B cell (primary cell): ENCODE results near the gene NPRL2. TPM values are rescaled to one million over a fixed set of nuclear protein-coding genes. Genes with fewer than 3 reads are reported as not detected.

ENCODE experiments used
- ATAC-seq: fragments of 200-7000 bp; cut with Tn5 transposase; one replicate; pipeline ENCODE4 v1.10.0; 2021; ENCODE audit warnings: low read depth, mild to moderate bottlenecking, moderate number of reproducible peaks, moderate library complexity
- CTCF ChIA-PET: fragments of 350-600 bp; sonication (Branson Sonifier 250); formaldehyde crosslinking; loops from one replicate; lab custom pipeline; 2021; ENCODE audit warnings: antibody characterized with exemption, inconsistent platforms; lab: Charles Lee
- POLR2A ChIA-PET: fragments of 350-600 bp; sonication (Branson Sonifier 250); formaldehyde crosslinking; loops from one replicate; lab custom pipeline; 2021; ENCODE audit warnings: antibody characterized with exemption; lab: Charles Lee
- DNase-seq: peaks from one replicate; pipeline ENCODE4 v3.0.0; 2013
- H2AFZ ChIP-seq: 2 replicates; pipeline ENCODE4 v1.6.1; 2012; ENCODE audit warnings: mild to moderate bottlenecking, low read depth, low read length; ENCODE audit not compliant: insufficient read depth, poor library complexity, severe bottlenecking
- H3K27ac ChIP-seq, 2 donors: 1 replicate in 1 of 2; 2 replicates in 1 of 2; pipeline ENCODE4 v1.5.1; 2012 to 2013; ENCODE audit warnings: low read length in 2 of 2, mild to moderate bottlenecking in 2 of 2, moderate library complexity in 1 of 2
- H3K27me3 ChIP-seq, 4 experiments: fragments of 200-600 bp in 1 of 4; sonication (generic) in 1 of 4; replicated peaks in 1 of 4; 1 replicate in 2 of 4; 2 replicates in 2 of 4; pipeline versions ENCODE4 v1.6.1 to v1.7.0; 2013 to 2016; ENCODE audit warnings: low read length in 3 of 4, mild to moderate bottlenecking in 2 of 4, mixed read lengths in 1 of 4, moderate library complexity in 1 of 4; ENCODE audit not compliant: insufficient read depth in 4 of 4, control insufficient read depth in 3 of 4; ENCODE audit errors: control extremely low read depth in 1 of 4
- H3K36me3 ChIP-seq, 2 experiments: replicated peaks in 1 of 2; 1 replicate in 1 of 2; 2 replicates in 1 of 2; pipeline versions ENCODE4 v1.6.1 to v1.7.1; 2013; ENCODE audit warnings: low read length in 1 of 2; ENCODE audit not compliant: insufficient read depth in 2 of 2, control insufficient read depth in 1 of 2; ENCODE audit errors: control extremely low read depth in 1 of 2, extremely low read depth in 1 of 2
- H3K4me1 ChIP-seq, 2 donors: fragments of 200-600 bp in 1 of 2; sonication (generic) in 1 of 2; 1 replicate in 1 of 2; 2 replicates in 1 of 2; pipeline versions ENCODE4 v1.5.1 to v1.6.1; 2013 to 2017; ENCODE audit warnings: low read length in 2 of 2; ENCODE audit not compliant: control insufficient read depth in 2 of 2, insufficient read depth in 2 of 2
- H3K4me2 ChIP-seq: replicated peaks from 2 replicates; pipeline ENCODE3; 2012; ENCODE audit warnings: mild to moderate bottlenecking, low read depth, low read length; ENCODE audit not compliant: poor library complexity, severe bottlenecking
- H3K4me3 ChIP-seq, 5 experiments: fragments of 200-600 bp in 1 of 5; sonication (generic) in 1 of 5; 1 replicate in 3 of 5; 2 replicates in 2 of 5; pipeline versions ENCODE4 v1.5.1 to v1.7.0; 2011 to 2016; ENCODE audit warnings: low read length in 4 of 5, mild to moderate bottlenecking in 4 of 5, low read depth in 2 of 5, control low read depth in 1 of 5, moderate library complexity in 1 of 5; ENCODE audit not compliant: insufficient read depth in 1 of 5; ENCODE audit errors: control extremely low read depth in 1 of 5, extremely low read depth in 1 of 5
- H3K79me2 ChIP-seq: fragments of 200-600 bp; sonication (generic); one replicate; pipeline ENCODE4 v1.6.0; 2016; ENCODE audit warnings: low read length; ENCODE audit not compliant: control insufficient read depth, insufficient read depth
- H3K9ac ChIP-seq: fragments of 200-600 bp; sonication (generic); 2 replicates; pipeline ENCODE4 v1.6.1; 2017; ENCODE audit warnings: mild to moderate bottlenecking, low read length, moderate library complexity
- H3K9me3 ChIP-seq, 3 donors: one replicate each; pipeline versions ENCODE4 v1.6.1 to v1.7.1; 2013; ENCODE audit warnings: low read length in 2 of 3; ENCODE audit not compliant: control insufficient read depth in 2 of 3, insufficient read depth in 1 of 3; ENCODE audit errors: control extremely low read depth in 1 of 3
- H4K20me1 ChIP-seq: 2 replicates; pipeline ENCODE4 v1.6.0; 2012; ENCODE audit warnings: mild to moderate bottlenecking, low read length; ENCODE audit not compliant: insufficient read depth, control insufficient read depth, poor library complexity, severe bottlenecking
- H3K27ac Mint-ChIP-seq: one replicate; pipeline ENCODE4 v1.8.0; 2021; ENCODE audit warnings: mixed read lengths
- H3K27me3 Mint-ChIP-seq: one replicate; pipeline ENCODE4 v1.8.0; 2021; ENCODE audit warnings: mixed read lengths
- H3K4me1 Mint-ChIP-seq: one replicate; pipeline ENCODE4 v1.8.0; 2021; ENCODE audit warnings: mixed read lengths
- H3K4me3 Mint-ChIP-seq: one replicate; pipeline ENCODE4 v1.8.0; 2021; ENCODE audit warnings: mixed read lengths
- H3K9me3 Mint-ChIP-seq: one replicate; pipeline ENCODE4 v1.8.0; 2022; ENCODE audit warnings: mixed read lengths; ENCODE audit not compliant: insufficient read depth
- EZH2 ChIP-seq: IDR thresholded peaks from 2 replicates; pipeline ENCODE4 v1.6.1; 2012; ENCODE audit warnings: borderline replicate concordance, low read depth, mild to moderate bottlenecking, moderate library complexity, low read length; ENCODE audit not compliant: insufficient read depth, poor library complexity, severe bottlenecking
- WGBS: methylation state at CpG from one replicate; pipeline ENCODE4 v1.1.5; 2013; ENCODE audit warnings: missing lambda C conversion rate; ENCODE audit not compliant: insufficient coverage; 5-methylcytosine and 5-hydroxymethylcytosine counted together
- intact Hi-C: fragments of 100-400 bp; cut with micrococcal nuclease; formaldehyde crosslinking; loops from one replicate; pipeline ENCODE4 v1.10.0; 2022
- polyA plus RNA-seq: library from polyadenylated mRNA; depleted of rRNA; stranded (reverse); fragments of >200 nt; gene quantifications from 2 replicates; pipeline ENCODE4 v1.2.3, GENCODE V29; 2012
- total RNA-seq, 2 donors: library from RNA; stranded (reverse); fragments of 120-200 nt in 1 of 2; gene quantifications; 1 replicate in 1 of 2; 2 replicates in 1 of 2; pipeline versions ENCODE4 v1.2.3 to v1.2.4, GENCODE V29; 2013 to 2022
- TF ChIP-seq, protein P1 (sequence below): fragments of 200-600 bp; IDR thresholded peaks from one replicate; pipeline ENCODE4 v1.8.0; 2022; ENCODE audit warnings: antibody characterized with exemption, mild to moderate bottlenecking

Gene NPRL2
- total and polyA plus RNA-seq, 2 donors (not counting 1 experiment from before 2014, with no cell fraction given): 31.3 to 64.6 TPM

DNA sequence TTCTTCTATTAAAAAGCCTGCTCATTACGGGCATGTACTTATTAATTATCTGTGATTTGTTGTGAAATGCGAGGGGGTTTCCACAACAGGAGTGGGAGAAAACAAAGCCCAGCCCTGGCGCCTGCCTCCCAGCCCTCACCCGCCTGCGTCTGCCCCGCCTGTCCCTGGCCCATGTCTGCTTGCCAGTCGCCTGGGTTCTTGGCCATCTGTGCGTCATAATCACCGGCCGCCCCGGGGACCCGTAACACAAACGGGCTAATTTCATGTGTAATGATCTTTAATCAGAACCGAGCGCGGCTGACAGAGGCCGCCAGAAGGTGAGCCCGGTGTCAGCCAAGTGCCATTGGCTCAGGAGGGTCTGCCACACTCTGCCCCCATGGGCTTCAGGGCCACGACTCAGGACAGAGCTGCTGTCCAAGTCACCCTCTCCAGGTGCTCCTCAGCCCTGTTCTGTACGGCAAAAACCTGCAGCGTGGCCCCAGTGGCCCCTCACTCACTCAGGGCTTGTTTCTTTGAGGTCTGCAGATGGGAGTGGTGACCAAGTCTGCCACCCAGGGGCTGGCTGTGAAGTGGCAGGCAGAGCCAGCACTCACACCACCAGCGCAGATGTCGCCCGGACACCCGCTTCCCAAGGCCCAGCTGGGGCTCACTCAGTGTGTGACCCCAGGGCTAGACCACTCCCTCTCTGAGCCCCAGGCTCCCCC lies 37.6 kb upstream of the NPRL2 start:
- Mint-ChIP-seq H3K27me3 (peaks cover 12% of the 10 kb centered on the region), H3K4me3 (no peak overlapping the region), H3K4me1 (no peaks in the 10 kb centered on the region), H3K27ac (no peak overlapping the region), H3K9me3 (no peaks in the 10 kb centered on the region)
- Histone ChIP-seq H3K27ac (no peak overlapping the region), H3K36me3 (no peaks in the 10 kb centered on the region), H3K4me3 (no peak overlapping the region), H2AFZ (no peak overlapping the region), H3K9ac (no peak overlapping the region), H3K4me2 (no peak overlapping the region), H3K79me2 (no peaks in the 10 kb centered on the region), H3K4me1 (no peaks in the 10 kb centered on the region), H3K27me3 (no peaks in the 10 kb centered on the region), H4K20me1 (no peaks in the 10 kb centered on the region), H3K9me3 (no peaks in the 10 kb centered on the region)
- intact Hi-C loops: no loop called here
- DNase-seq (no peak), ATAC-seq (no peak)
- ChIA-PET POLR2A (no interaction called here), CTCF (interaction anchor here (0.7 kb wide), 1 partner anchor 41 kb away, joined by 3 read pairs; no protein-coding TSS in a partner anchor)
- 84% methylated on average over 24 of the region's 25 CpGs for WGBS
- TF ChIP-seq EZH2: no peak
- TF ChIP-seq, protein P1, sequence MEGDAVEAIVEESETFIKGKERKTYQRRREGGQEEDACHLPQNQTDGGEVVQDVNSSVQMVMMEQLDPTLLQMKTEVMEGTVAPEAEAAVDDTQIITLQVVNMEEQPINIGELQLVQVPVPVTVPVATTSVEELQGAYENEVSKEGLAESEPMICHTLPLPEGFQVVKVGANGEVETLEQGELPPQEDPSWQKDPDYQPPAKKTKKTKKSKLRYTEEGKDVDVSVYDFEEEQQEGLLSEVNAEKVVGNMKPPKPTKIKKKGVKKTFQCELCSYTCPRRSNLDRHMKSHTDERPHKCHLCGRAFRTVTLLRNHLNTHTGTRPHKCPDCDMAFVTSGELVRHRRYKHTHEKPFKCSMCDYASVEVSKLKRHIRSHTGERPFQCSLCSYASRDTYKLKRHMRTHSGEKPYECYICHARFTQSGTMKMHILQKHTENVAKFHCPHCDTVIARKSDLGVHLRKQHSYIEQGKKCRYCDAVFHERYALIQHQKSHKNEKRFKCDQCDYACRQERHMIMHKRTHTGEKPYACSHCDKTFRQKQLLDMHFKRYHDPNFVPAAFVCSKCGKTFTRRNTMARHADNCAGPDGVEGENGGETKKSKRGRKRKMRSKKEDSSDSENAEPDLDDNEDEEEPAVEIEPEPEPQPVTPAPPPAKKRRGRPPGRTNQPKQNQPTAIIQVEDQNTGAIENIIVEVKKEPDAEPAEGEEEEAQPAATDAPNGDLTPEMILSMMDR: no peak

DNA sequence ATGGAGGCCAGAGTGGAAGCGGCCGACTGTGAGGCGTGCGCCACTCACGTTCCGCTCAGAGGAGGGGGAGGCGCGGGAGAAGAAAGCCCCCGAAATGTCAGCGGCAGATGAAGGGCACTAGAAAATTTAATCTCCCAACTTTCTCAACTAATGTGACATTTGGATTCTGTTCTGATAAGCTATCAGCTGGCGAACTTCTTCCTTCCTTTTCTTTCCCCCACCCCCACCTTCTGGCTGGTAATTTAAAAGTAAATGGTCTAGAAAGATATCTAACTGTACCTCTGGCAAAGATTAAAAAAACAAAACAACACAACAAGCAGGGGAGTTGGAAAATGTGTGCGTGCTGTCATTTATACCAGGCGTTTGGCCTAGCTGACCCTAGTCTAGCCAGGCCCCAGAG lies 35.2 kb upstream of the NPRL2 start:
- Histone ChIP-seq H3K36me3 (no peaks in the 10 kb centered on the region), H4K20me1 (no peaks in the 10 kb centered on the region), H3K79me2 (no peaks in the 10 kb centered on the region), H3K4me2 (no peak overlapping the region), H3K9me3 (no peaks in the 10 kb centered on the region), H3K4me1 (no peaks in the 10 kb centered on the region), H2AFZ (no peak overlapping the region), H3K9ac (no peak overlapping the region), H3K27ac (no peak overlapping the region), H3K27me3 (no peaks in the 10 kb centered on the region), H3K4me3 (no peak overlapping the region)
- intact Hi-C loops: no loop called here
- H3K27me3 Mint-ChIP-seq: peaks cover 12% of the 10 kb centered on the region
- ATAC-seq (no peak), DNase-seq (no peak)
- no peaks in the 10 kb centered on the region for H3K9me3 Mint-ChIP-seq
- TF ChIP-seq EZH2: no peak
- TF ChIP-seq, protein P1: no peak
- H3K4me3 Mint-ChIP-seq: no peak overlapping the region
- 59% methylated on average over 6 of the region's 13 CpGs for WGBS
- no peak overlapping the region for H3K27ac Mint-ChIP-seq
- CTCF ChIA-PET: no interaction called here
- POLR2A ChIA-PET: no interaction called here
- H3K4me1 Mint-ChIP-seq: no peaks in the 10 kb centered on the region
